Activated CD4-positive, CD25-positive, alpha-beta regulatory T cell treated with anti-CD3 and anti-CD28 coated beads, Interleukin-2, amount 50 U/mL, for 16 hours (primary cell): ENCODE measurements around the gene TOM1L2.
"Not testable (repeated sequence)": the region's sequence is repeated elsewhere in the genome, so short reads cannot be mapped to it uniquely, and the experiment has no call there.

Experiments
- DNase-seq: peaks from one replicate; pipeline ENCODE4 v3.0.0-alpha.2; 2020; ENCODE audit warnings: low read depth, low spot score

The TOM1L2 gene

GRCh38 chr17:17943281-17943984 lies 28.8 kb downstream of the TOM1L2 start:
- DNase-seq, result no peak

GRCh38 chr17:17942846-17943245 lies 29.4 kb downstream of the TOM1L2 start:
- no peak for DNase-seq

- no peak for DNase-seq
Measured at GRCh38 chr17:17941015-17941414, 31.2 kb downstream of the TOM1L2 start.

DNA sequence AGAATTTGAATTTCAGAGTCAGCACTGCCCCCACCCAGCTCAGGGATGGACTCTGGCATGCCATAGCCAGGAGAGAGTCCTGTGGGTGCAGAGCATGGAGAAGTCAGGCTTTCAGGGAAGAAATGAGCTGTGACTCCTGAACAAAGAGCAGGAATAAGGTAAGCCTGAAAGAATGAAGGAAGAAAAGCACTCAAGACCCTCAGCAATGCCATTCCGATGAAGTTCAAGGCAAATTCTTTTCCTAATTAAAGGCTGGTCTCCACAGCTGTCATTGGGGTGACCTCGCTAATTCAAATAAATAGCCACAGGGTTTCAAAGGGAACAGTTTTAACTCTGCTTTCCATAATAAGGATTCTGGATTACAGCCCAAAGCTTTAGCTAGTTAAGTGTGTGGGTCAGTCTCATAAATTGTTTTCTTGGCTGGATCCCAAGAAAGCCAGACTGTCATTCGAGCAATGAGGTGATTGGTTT lies 31.7 kb downstream of the TOM1L2 start:
- DNase-seq, result no peak

GRCh38 chr17:17939941-17940340 lies 32.3 kb downstream of the TOM1L2 start:
- not testable (repeated sequence) for DNase-seq

DNA sequence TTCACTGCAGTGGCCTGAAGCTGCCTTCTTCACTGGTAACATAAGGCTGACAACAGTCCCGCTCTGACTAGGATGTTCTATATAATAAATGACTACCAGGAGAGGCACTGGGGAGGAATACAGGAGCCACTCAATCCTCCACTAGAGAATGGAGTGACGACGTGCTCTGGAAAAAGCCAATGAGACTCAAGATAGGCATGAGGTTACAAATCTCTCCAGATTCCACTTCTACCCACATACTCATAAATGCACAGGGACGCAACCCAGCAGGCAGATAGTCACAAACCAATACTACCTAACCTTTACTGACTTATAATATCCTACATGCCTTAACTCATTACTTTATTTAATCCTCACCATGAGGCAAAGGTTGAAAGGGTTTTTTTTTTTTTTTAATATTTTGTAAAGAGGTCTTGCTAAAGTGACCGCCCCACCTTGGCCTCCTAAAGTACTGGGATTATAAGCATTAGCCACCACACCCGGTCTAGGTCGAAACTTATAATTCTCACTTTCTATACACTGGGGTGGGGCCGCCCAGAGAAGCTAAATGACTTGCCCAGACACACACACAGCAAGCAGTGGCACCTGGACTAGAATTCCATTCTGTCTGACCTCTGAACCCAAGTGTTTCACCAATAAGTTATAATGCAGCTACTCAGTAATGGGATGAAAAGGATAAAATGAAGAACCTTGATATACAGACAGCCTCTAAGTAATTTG lies 33.7 kb downstream of the TOM1L2 start:
- DNase-seq, result no peak

GRCh38 chr17:17937958-17938357 lies 34.2 kb downstream of the TOM1L2 start:
- DNase-seq, result no peak

- no peak for DNase-seq
Measured at GRCh38 chr17:17937201-17937853, 34.9 kb downstream of the TOM1L2 start.

DNA sequence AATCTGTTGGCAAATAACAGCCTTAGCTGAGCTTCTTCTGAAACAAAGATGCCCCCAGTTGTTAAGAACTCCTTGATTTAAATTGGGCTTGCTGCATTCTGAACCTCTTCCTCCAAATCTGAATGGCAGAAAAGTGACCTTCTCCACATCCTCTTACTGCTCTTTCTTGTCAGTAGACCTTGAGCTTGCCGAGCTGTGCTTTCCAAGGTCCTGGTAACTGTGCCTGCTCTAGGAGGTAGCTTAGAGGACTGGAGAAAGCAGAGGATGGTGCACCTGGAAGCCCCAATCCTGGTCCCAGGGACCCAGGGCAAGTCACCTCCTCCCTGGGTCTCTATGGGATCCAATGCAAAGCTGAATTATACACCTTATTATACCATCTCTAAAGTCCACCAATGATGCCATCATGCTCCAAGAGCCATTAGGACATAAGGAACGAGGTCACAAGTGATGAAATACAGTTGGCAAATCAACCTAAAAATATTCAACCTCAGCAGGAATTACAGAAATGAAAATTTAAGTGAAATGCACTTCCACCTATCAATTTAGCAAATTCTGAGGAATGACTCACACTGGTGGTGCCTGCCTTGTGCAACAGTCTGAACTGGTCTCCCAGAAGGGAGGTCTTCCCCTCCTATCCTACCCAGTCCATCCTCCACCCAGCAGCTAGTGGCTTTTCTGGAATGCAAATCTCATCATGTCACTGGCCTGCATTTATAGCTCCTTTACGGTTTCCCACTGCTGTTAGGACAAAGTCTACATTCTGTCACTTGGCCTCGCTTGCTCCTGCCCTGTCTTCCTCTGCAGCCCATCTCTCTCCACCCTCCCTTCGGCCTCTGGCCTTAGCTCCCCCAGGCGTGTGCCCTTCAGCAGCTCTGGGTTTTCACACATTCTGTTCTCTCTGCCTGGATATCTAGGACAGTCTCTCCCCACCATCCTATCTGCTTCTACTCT lies 36.6 kb downstream of the TOM1L2 start:
- DNase-seq, result no peak

DNA sequence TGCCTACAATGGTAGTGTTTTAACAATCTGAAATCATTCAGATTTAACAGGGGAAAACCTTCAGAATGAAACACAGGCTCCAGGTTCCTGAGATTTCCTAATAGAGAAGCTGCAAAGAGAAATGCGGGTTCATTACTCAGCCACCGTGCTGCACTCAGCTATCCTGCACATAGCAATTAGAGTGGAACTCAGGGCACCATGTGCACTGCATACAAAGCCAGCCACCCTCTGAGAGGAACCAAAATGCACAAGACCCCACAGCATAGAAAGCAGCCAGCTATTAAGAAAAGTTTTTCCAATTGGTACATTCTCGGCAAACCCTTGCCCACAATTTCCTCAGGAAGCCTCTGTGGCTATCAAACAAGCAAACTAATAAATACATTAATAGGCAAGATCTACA lies 37.4 kb downstream of the TOM1L2 start:
- DNase-seq, result no peak

- DNase-seq, result no peak
Measured at GRCh38 chr17:17934214-17934613, 38.0 kb downstream of the TOM1L2 start.

GRCh38 chr17:17933775-17934174 lies 38.4 kb downstream of the TOM1L2 start:
- DNase-seq, result no peak

DNA sequence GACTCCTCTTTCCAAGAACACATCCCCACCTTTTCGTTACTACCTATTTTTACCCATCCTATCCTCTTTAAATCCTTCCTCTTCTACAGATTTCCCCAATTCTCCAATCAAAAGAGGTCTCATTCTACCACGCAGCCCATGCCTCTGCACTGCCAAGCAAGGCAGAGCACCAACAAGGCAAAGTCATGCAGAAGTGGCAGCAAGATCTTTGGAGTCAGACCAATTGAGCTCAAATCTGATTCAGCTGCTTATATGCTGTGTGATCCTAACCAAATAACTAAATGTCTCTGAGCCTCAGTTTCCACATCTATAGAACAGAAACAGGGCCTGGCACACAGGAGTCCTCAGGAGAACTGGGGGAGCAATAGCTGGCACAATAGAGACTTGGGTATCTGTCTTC lies 41.0 kb downstream of the TOM1L2 start:
- DNase-seq, result no peak

GRCh38 chr17:17930674-17931073 lies 41.5 kb downstream of the TOM1L2 start:
- no peak for DNase-seq

DNA sequence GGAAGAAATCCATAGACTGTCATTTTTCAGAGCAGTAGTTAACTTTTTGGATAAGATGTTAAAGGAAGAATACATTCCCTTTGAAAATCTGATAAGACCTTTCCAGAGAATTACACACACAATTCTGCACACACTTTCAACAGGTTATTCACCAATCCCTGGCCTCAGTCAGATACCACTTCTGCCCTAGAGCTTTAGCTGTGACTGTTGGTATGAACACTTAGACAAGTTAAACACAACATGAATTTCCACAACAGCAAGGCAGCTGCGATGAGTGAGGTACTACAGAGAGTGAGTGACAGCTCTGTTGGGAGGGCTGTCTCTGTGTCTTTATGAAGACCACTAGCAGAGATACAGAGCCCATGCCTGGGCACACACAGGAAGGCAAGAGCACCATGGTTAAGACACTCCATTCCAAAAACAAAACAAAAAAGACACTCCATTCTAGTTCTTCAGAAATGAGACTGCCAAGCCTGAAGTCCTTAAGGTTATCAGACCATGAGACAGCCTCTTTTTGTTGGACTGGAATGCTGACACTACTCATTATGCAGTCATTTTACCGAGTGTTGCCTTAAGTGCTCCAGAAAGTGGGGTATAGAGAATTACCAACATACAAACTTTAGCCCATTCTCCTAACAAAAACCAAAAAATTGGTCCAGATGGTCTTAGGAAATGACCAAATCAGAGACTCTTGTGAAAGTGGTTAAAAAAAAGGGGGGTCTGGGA lies 42.4 kb downstream of the TOM1L2 start:
- no peak for DNase-seq

- no peak for DNase-seq
Measured at GRCh38 chr17:17928398-17929287, 43.6 kb downstream of the TOM1L2 start.

DNA sequence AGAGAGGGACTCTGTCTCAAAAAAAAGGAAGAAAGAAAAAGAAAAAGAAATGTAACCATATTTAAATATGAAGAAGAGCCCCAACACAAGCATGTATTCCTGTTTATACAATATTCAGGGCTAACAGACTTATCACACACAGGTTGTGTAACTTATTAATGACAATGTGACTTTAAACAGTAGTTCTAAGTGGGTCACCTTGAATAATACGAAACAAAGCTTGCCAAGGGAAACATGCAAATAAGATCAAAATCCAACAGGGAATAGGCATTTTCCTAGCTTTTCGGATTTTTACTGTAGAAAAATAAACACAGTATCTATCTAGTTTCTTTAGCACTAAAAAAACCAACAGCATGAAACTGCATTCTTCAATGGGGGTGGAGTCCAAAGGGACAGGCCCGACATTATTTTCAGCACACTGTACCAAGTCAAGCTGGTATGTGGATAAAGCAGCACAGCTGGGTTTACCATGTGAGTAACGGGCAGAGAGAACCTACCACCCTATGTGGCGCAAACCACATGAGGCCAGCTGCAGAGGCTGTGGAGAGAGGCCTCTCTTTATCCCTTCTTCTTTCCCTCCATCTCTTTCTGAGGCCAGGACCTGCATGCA lies 45.3 kb downstream of the TOM1L2 start:
- no peak for DNase-seq

DNA sequence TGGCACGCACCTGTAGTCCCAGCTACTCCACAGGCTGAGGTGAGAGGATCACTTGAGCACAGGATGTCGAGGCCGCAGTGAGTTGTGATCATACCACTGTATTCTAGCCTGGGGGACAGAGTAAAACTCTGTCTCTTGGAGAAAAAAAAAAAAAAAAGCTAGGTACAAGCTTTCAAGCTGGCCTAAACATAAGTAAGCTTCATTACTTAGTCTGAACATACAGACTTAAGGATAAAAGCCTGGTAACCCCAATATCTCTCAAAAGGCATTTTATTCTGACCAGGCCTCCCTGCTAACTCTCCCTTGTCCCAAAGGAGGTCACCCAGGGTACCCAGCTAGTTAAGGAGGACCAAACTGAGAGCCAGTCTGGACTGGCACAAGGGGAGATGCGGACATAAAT lies 46.2 kb downstream of the TOM1L2 start:
- DNase-seq, result no peak

- DNase-seq, result no peak
Measured at GRCh38 chr17:17924857-17925250, 47.3 kb downstream of the TOM1L2 start.
